DND-41 (cell line): ENCODE results near the gene TSPEAR.

Experiments used
- ATAC-seq: fragments of 200-7000 bp; cut with Tn5 transposase; 3 replicates; pipeline ENCODE4 v1.9.1; 2021; ENCODE audit warnings: low read depth; ENCODE audit not compliant: insufficient read depth
- DNase-seq: peaks from one replicate; pipeline ENCODE4 v3.0.0-alpha.2; 2020
- H2AFZ ChIP-seq: 2 replicates; pipeline ENCODE4 v1.6.0; 2012; ENCODE audit warnings: low read depth, low read length
- H3K27ac ChIP-seq: 2 replicates; pipeline ENCODE4 v1.5.1; 2012; ENCODE audit warnings: low read length, inconsistent platforms
- H3K27me3 ChIP-seq: fragments of 200-600 bp; sonication (generic); 2 replicates; pipeline ENCODE4 v1.6.0; 2012; ENCODE audit warnings: low read length, mild to moderate bottlenecking, inconsistent platforms; ENCODE audit not compliant: insufficient read depth, poor library complexity
- H3K36me3 ChIP-seq: 2 replicates; pipeline ENCODE4 v1.5.1; 2012; ENCODE audit warnings: low read length, inconsistent platforms; ENCODE audit not compliant: insufficient read depth
- H3K4me1 ChIP-seq: 2 replicates; pipeline ENCODE4 v1.5.1; 2012; ENCODE audit warnings: mild to moderate bottlenecking, low read length; ENCODE audit not compliant: insufficient read depth
- H3K4me2 ChIP-seq: 2 replicates; pipeline ENCODE4 v1.6.0; 2012; ENCODE audit warnings: mild to moderate bottlenecking, moderate library complexity, low read length, inconsistent platforms; ENCODE audit not compliant: insufficient read depth
- H3K4me3 ChIP-seq, 2 experiments: fragments of 200-600 bp in 1 of 2; shearing (Covaris generic) in 1 of 2; 2 replicates each; pipeline ENCODE4 v1.5.1; 2012 to 2016; ENCODE audit warnings: inconsistent platforms in 2 of 2, low read length in 2 of 2, mild to moderate bottlenecking in 2 of 2, low read depth in 1 of 2, moderate library complexity in 1 of 2
- H3K79me2 ChIP-seq: 2 replicates; pipeline ENCODE4 v1.6.0; 2012; ENCODE audit warnings: low read length, inconsistent platforms; ENCODE audit not compliant: insufficient read depth
- H3K9ac ChIP-seq: 2 replicates; pipeline ENCODE4 v1.6.0; 2012; ENCODE audit warnings: low read depth, mild to moderate bottlenecking, inconsistent platforms, low read length, moderate library complexity
- H3K9me3 ChIP-seq: 2 replicates; pipeline ENCODE4 v1.5.1; 2012; ENCODE audit warnings: low read length, moderate library complexity, mild to moderate bottlenecking, inconsistent platforms; ENCODE audit not compliant: insufficient read depth, severe bottlenecking
- H4K20me1 ChIP-seq: 2 replicates; pipeline ENCODE4 v1.6.0; 2012; ENCODE audit warnings: low read length; ENCODE audit not compliant: insufficient read depth
- EZH2 ChIP-seq: IDR thresholded peaks from 3 replicates; pipeline ENCODE4 v1.6.1; 2012; ENCODE audit warnings: borderline replicate concordance, low read depth, mild to moderate bottlenecking, moderate library complexity, low read length, inconsistent platforms; ENCODE audit not compliant: severe bottlenecking
- TF ChIP-seq, protein P1 (sequence below): IDR thresholded peaks from 2 replicates; pipeline ENCODE4 v1.5.1; 2012; ENCODE audit warnings: borderline replicate concordance, low read length, moderate library complexity, mild to moderate bottlenecking; ENCODE audit not compliant: poor library complexity, severe bottlenecking; ENCODE audit errors: extremely low read depth

TSPEAR gene

DNA sequence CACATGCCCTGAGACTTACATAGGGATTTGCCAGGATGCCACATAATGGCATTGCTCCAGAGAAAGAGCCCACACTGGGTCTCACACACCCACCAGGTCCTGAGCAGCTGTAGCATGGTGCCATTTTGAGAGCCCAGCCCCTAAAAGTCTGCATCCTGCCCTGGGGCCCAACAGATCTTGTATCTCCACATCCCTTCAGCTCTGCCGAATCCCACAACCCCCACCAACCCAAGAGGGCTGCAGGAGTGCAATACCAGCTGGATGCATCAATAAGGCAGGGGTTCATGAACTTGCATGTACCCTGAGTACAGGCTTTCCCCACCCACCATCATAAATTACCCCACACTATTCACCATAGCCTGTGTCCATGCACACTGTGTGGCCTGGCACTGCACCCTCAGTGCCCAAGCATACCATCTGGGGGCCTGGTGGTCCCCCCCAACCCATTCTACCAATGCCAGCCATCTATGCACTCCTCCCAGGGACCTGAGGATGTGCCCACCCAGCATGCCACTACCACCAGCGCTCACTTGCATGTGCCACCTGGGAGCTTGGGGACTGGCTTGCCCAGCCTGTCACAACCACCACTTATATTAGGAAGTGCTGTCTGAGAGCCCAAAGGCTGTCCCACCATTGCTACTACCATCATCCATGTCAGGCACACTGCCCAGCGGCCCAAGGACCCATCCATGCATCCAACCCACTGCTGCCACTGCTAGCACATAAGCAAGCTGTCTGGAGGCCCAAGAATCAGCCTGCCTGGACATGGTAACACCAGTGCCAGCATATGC, 40.5 kb downstream of the TSPEAR start:
- no peaks in the 10 kb centered on the region for H4K20me1 ChIP-seq
- H3K4me3 ChIP-seq, result no peak overlapping the region
- no peak overlapping the region for H3K9ac ChIP-seq
- no peaks in the 10 kb centered on the region for H3K27me3 ChIP-seq
- H3K27ac ChIP-seq, result no peak overlapping the region
- no peak overlapping the region for H2AFZ ChIP-seq
- no peaks in the 10 kb centered on the region for H3K36me3 ChIP-seq
- no peak for ATAC-seq
- H3K4me2 ChIP-seq, result no peak overlapping the region
- peaks cover 10% of the 10 kb centered on the region for H3K9me3 ChIP-seq
- no peak for TF ChIP-seq EZH2
- TF ChIP-seq, protein P1, sequence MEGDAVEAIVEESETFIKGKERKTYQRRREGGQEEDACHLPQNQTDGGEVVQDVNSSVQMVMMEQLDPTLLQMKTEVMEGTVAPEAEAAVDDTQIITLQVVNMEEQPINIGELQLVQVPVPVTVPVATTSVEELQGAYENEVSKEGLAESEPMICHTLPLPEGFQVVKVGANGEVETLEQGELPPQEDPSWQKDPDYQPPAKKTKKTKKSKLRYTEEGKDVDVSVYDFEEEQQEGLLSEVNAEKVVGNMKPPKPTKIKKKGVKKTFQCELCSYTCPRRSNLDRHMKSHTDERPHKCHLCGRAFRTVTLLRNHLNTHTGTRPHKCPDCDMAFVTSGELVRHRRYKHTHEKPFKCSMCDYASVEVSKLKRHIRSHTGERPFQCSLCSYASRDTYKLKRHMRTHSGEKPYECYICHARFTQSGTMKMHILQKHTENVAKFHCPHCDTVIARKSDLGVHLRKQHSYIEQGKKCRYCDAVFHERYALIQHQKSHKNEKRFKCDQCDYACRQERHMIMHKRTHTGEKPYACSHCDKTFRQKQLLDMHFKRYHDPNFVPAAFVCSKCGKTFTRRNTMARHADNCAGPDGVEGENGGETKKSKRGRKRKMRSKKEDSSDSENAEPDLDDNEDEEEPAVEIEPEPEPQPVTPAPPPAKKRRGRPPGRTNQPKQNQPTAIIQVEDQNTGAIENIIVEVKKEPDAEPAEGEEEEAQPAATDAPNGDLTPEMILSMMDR, result no peak
- DNase-seq, result no peak
- H3K79me2 ChIP-seq, result no peaks in the 10 kb centered on the region
- no peaks in the 10 kb centered on the region for H3K4me1 ChIP-seq

GRCh38 chr21:44667612-44668011, 43.8 kb downstream of the TSPEAR start:
- no peaks in the 10 kb centered on the region for H4K20me1 ChIP-seq
- no peak overlapping the region for H3K27ac ChIP-seq
- no peaks in the 10 kb centered on the region for H3K4me1 ChIP-seq
- DNase-seq (no peak), ATAC-seq (no peak)
- H3K4me2 ChIP-seq, result no peak overlapping the region
- H3K9ac ChIP-seq, result no peak overlapping the region
- H3K4me3 ChIP-seq, result no peak overlapping the region
- no peaks in the 10 kb centered on the region for H3K36me3 ChIP-seq
- peaks cover 10% of the 10 kb centered on the region for H3K9me3 ChIP-seq
- TF ChIP-seq EZH2, result no peak
- TF ChIP-seq, protein P1, result no peak
- H3K27me3 ChIP-seq, result no peaks in the 10 kb centered on the region
- H2AFZ ChIP-seq, result no peak overlapping the region
- H3K79me2 ChIP-seq, result no peaks in the 10 kb centered on the region

DNA sequence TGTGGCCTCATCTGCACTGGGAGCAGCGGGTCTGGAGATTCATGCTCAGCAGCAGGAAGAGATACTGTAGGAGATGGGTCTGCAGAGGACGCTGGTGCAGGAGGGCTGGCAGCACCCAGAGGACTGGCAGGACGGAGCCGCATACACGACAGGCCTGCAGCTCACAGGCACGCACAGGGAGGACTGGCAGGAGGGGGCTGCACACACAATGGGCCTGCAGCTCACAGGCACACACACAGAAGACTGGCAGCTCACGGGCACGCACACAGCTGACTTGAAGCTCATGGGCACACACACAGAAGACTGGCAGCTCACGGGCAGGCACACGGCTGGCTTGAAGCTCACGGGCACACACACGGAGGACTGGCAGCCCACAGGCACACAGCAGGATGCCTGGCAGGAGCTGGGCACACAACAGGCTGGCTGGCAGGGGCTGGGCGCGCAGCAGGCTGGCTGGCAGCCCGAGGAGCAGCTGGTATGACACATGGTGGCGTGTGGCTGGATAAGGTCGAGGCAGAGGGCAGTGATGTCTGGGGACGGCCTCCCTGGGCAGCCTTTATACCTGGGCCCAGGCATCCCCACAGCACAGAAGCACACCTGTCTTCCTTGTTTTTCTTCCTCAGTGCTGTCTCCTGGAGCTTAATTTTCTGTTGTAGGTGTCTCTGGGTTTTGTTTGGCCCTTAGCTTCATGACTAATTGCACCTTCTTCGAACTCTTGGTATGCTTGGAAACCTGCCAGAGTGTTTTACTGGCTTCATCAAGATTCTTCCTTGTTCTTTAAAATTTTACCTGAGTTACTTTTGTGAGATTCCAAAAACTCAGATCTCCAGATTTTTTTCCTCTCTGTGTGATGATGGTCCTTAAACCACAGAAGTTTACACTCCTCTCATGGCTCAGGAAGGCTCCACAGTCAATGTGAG, 44.7 kb downstream of the TSPEAR start, which contains the start of gene KRTAP12-2:
Gene KRTAP12-2, minus strand, starts transcription at position 527 of the 920 bp plus-strand sequence. Its CDS starts 41 bp downstream, at position 486.
- ATAC-seq, result no peak
- H3K79me2 ChIP-seq, result no peaks in the 10 kb centered on the region
- H3K36me3 ChIP-seq, result no peaks in the 10 kb centered on the region
- no peaks in the 10 kb centered on the region for H3K4me1 ChIP-seq
- no peak within 1 kb of the TSS for H3K4me3 ChIP-seq
- H2AFZ ChIP-seq, result no peak within 1 kb of the TSS
- TF ChIP-seq, protein P1, result no peak
- TF ChIP-seq EZH2, result no peak
- H4K20me1 ChIP-seq, result no peaks in the 10 kb centered on the region
- no peaks in the 10 kb centered on the region for H3K27me3 ChIP-seq
- DNase-seq, result no peak
- H3K9me3 ChIP-seq, result peaks cover 10% of the 10 kb centered on the region
- no peak within 1 kb of the TSS for H3K4me2 ChIP-seq
- no peak within 1 kb of the TSS for H3K9ac ChIP-seq
- no peak within 1 kb of the TSS for H3K27ac ChIP-seq
